Transverse colon (tissue), 3 donors: ENCODE data around the gene SERPINF2.

Source experiments
- POLR2A ChIP-seq: fragments of 450-650 bp; IDR thresholded peaks from one replicate; pipeline ENCODE4 v1.6.1; 2016; ENCODE audit warnings: antibody characterized with exemption, mild to moderate bottlenecking, moderate library complexity
- TF ChIP-seq, protein P1 (sequence below), 5 experiments: fragments of 200-600 bp in 3 of 5; fragments of 450-650 bp in 2 of 5; sonication (generic) in 3 of 5; IDR thresholded peaks; 1 replicate in 2 of 5; 2 replicates in 3 of 5; pipeline ENCODE4 v1.5.1; 2016 to 2017; ENCODE audit warnings: antibody characterized with exemption in 5 of 5, inconsistent platforms in 3 of 5, mild to moderate bottlenecking in 2 of 5, moderate library complexity in 1 of 5

DNA sequence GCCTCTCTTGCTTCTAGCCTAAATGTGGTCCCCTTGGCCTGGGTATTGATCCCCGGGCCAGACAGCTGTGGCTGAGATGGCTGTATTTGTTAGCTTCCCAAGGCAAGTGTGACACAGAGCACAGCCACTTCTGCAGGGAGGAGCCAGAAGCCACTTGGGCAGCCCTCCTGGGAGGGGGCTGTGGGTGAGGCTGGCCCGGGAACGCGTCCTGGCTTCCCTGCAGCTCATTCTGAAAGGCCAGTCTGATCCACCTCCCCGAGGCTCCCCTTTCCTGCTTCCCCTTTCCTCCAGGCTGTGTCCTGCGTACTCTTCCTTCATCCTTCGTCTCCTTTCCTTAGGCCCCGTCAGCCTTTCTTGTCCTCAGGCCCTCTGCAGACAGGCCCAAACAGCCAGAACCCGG, 8.0 kb downstream of the SERPINF2 start:
- TF ChIP-seq, protein P1, sequence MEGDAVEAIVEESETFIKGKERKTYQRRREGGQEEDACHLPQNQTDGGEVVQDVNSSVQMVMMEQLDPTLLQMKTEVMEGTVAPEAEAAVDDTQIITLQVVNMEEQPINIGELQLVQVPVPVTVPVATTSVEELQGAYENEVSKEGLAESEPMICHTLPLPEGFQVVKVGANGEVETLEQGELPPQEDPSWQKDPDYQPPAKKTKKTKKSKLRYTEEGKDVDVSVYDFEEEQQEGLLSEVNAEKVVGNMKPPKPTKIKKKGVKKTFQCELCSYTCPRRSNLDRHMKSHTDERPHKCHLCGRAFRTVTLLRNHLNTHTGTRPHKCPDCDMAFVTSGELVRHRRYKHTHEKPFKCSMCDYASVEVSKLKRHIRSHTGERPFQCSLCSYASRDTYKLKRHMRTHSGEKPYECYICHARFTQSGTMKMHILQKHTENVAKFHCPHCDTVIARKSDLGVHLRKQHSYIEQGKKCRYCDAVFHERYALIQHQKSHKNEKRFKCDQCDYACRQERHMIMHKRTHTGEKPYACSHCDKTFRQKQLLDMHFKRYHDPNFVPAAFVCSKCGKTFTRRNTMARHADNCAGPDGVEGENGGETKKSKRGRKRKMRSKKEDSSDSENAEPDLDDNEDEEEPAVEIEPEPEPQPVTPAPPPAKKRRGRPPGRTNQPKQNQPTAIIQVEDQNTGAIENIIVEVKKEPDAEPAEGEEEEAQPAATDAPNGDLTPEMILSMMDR (IDR thresholded peaks at IDR 0.05) = no peak
- no peak for TF ChIP-seq POLR2A
